NB4 (cell line): ENCODE results near the gene KDM8.

Source experiments
- DNase-seq: peaks from one replicate; pipeline ENCODE4 v3.0.0; 2010; ENCODE audit warnings: low read depth
- H3K4me3 ChIP-seq: one replicate; pipeline ENCODE4 v1.5.1; 2011; ENCODE audit warnings: mild to moderate bottlenecking, low read depth, low read length, moderate library complexity
- CTCF ChIP-seq: IDR thresholded peaks from one replicate; pipeline ENCODE4 v1.5.1; 2012; ENCODE audit warnings: low read depth, low read length
- MAX ChIP-seq: IDR thresholded peaks from 2 replicates; pipeline ENCODE4 v1.6.1; 2011; ENCODE audit warnings: low read depth, low read length
- MYC ChIP-seq: IDR thresholded peaks from 2 replicates; pipeline ENCODE4 v1.6.1; 2011; ENCODE audit warnings: low read depth, low read length
- POLR2A ChIP-seq: IDR thresholded peaks from 2 replicates; pipeline ENCODE4 v1.6.1; 2011; ENCODE audit warnings: mild to moderate bottlenecking; ENCODE audit not compliant: insufficient read length; ENCODE audit errors: extremely low read depth

Gene KDM8

GRCh38 chr16:27231692-27232060 lies 28.4 kb downstream of the KDM8 start:
- TF ChIP-seq CTCF: no peak
- no peak for TF ChIP-seq POLR2A
- DNase-seq: no peak
- H3K4me3 ChIP-seq: no peak overlapping the region

- TF ChIP-seq MAX: no peak
- no peak for TF ChIP-seq CTCF
- no peak for TF ChIP-seq POLR2A
- no peak; the same call in 1 of the 2 replicates for TF ChIP-seq MYC
- H3K4me3 ChIP-seq: no peak overlapping the region
- DNase-seq: peak; percentile 62
Measured at GRCh38 chr16:27232061-27232900, 29.0 kb downstream of the KDM8 start.

- DNase-seq: no peak
- H3K4me3 ChIP-seq: no peak overlapping the region
- no peak for TF ChIP-seq POLR2A
- no peak for TF ChIP-seq CTCF
- TF ChIP-seq MYC: no peak
- TF ChIP-seq MAX: no peak
Measured at GRCh38 chr16:27232901-27233625, 29.7 kb downstream of the KDM8 start.

GRCh38 chr16:27233731-27234130 lies 30.4 kb downstream of the KDM8 start:
- no peak for TF ChIP-seq MAX
- no peak for TF ChIP-seq CTCF
- no peak for TF ChIP-seq MYC
- no peak for TF ChIP-seq POLR2A
- DNase-seq: no peak
- no peak overlapping the region for H3K4me3 ChIP-seq

- TF ChIP-seq MYC (no peak), POLR2A (no peak), MAX (no peak), CTCF (no peak)
- DNase-seq: no peak
- H3K4me3 ChIP-seq: no peak overlapping the region
Measured at GRCh38 chr16:27234171-27234570, 30.8 kb downstream of the KDM8 start.

- no peak overlapping the region for H3K4me3 ChIP-seq
- DNase-seq: no peak
- TF ChIP-seq CTCF: no peak
- no peak for TF ChIP-seq MYC
- no peak for TF ChIP-seq POLR2A
- TF ChIP-seq MAX: no peak
Measured at GRCh38 chr16:27234603-27235002, 31.3 kb downstream of the KDM8 start.
